ENCODE results near the gene USP28.
"Not testable (repeated sequence)": the region's sequence is repeated elsewhere in the genome, so short reads cannot be mapped to it uniquely, and the experiment has no call there.

USP28 gene

GRCh38 chr11:113888848-113889247, 13.5 kb upstream of the USP28 start:
- H3K27ac ChIP-seq = no peak overlapping the region
- TF ChIP-seq ZFX (IDR thresholded peaks at IDR 0.05) (no peak), CTCF (conservative IDR thresholded peaks at IDR 0.05) (no peak)

DNA sequence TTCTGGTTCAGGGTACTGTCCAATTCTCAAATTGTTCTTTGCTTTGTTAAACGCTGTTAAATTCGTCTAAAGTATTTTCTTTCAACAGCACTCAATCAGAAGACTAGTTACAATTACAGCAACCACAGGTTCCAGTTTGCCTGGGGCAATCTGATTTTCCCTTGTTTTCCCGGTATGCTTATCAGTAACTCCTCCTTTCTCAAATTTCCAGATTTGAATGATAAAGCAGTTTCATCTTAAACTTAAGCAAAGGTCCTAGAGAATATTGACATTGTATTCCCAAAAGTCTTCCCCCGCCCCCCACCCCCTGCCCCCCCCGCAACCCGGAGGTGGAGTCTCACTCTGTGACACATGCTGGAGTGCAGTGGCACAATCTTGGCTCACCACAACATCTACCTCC, 10.5 kb upstream of the USP28 start:
- TF ChIP-seq CTCF (conservative IDR thresholded peaks at IDR 0.05) (no peak), ZFX (IDR thresholded peaks at IDR 0.05) (no peak)
- H3K27ac ChIP-seq = peak overlapping the region; percentile 84

DNA sequence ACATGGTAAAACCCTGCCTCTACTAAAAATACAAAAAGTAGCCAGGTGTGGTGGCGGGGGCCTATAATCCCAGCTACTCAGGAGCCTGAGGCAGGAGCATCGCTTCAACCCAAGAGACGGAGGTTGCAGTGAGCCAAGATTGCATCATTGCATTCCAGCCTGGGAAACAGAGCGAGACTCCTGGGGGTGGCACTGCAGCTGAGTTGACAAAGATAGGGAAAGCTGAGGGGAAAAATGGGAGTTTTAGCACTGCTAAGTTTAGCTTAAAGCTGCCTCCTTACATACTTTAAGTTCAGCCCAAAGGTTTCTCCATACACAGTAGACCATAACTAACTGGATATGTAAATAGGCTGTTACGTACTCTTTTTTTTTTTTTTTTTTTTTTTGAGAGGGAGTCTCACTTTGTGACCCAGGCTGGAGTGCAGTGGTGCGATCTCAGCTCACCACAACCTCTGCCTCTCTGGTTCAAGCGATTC, 9.0 kb upstream of the USP28 start:
- H3K27ac ChIP-seq = peak overlapping the region; percentile 84
- TF ChIP-seq CTCF (conservative IDR thresholded peaks at IDR 0.05) (no peak), ZFX (IDR thresholded peaks at IDR 0.05) (no peak)

DNA sequence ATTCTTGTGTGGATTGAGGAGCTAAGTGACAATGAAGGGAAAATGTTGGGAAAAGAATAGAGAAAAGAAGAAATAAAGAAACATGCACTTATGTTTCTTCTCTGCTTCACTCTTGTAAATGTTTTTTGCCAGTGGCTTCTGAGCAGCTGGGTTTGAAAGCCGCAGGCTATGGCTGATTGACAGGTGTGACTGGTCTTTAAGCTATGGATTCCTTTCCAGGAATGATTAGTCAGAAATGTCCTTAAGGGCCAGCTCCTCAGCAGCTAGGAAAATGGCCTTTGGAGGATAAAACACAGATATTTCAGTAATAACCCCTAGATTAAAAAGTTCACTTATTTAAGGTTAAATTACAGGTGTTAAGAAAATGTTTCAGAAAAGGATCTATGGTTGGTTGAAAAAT, 6.5 kb upstream of the USP28 start:
- H3K27ac ChIP-seq = no peak overlapping the region
- TF ChIP-seq CTCF (conservative IDR thresholded peaks at IDR 0.05) (no peak), ZFX (IDR thresholded peaks at IDR 0.05) (no peak)

GRCh38 chr11:113880971-113881370, 5.6 kb upstream of the USP28 start:
- no peak overlapping the region for H3K27ac ChIP-seq
- no peak for TF ChIP-seq CTCF (conservative IDR thresholded peaks at IDR 0.05)

DNA sequence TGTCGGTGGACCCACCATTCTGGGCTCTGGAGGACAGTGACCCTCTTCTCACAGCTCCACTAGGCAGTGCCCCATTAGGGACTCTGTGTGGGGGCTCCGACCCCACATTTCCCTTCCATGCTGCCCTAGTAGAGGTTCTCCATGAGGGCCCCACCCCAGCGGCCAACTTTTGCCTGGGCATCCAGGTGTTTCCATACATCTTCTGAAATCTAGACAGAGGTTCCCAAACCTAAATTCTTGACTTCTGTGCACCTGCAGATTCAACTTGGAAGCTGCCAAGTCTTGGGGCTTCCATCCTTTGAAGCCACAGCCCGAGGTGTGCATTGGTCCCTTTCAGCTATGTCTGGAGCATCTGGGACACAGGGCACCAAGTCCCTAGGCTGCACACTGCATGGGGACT, 4.1 kb upstream of the USP28 start:
- H3K27ac ChIP-seq = not testable (repeated sequence)

GRCh38 chr11:113877670-113878055, 2.3 kb upstream of the USP28 start:
- TF ChIP-seq CTCF (conservative IDR thresholded peaks at IDR 0.05) = no peak
- TF ChIP-seq ZFX (IDR thresholded peaks at IDR 0.05) = no peak
- H3K27ac ChIP-seq = no peak overlapping the region

DNA sequence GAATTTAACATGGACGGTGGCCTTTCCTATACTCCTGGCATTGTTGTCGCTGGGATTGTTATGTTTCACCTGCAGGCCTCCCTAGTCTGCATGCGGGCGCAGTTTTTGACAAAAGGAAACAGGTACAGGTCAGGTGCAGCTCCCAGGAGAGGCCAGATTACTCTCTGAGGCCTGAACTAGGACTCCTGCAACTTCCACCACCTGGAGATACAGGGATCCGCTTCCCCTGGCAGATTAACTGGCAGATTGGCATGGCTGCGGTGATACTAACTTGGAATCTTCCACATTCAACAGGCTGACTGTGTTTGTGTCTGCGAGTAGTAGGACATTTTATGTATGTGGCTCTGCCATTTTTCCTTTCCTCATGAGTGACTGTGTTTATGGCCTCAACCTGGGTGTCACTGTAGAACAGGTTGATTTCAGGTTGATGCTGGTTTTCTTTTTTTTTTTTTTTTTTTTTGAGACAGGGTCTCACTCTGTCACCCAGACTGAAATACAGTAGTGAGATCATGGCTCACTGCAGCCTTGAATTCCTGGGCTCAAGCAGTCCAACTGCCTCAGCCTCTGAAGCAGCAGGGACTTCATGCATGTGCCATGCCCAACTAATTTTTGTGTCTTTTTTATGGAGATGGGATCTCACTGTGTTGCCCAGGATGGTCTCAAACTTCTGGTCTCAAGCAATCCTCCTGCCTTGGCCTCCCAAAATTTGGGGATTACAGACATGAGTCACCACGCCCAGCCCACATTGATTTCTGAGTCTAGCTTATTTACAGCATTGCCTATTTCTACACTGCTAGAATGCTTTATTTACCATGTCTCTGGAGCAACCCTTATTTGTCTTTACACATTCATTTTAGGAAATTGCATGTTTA, 1.7 kb upstream of the USP28 start:
- H3K27ac ChIP-seq = peak overlapping the region; percentile 87

More for the DNA sequence above, 1.7 kb upstream of the USP28 start:
- no peak for TF ChIP-seq CTCF (conservative IDR thresholded peaks at IDR 0.05)
- TF ChIP-seq ZFX (IDR thresholded peaks at IDR 0.05) = no peak
